ENCODE results near the gene CCRL2. TPM values are rescaled to one million over a fixed set of nuclear protein-coding genes. Genes with fewer than 3 reads are reported as not detected.
A peak's percentile ranks its signal among the peaks of the same experiment; 100 is the strongest.

The CCRL2 gene
- total RNA-seq, 1 donor from 2014 or later = 1.9 TPM

GRCh38 chr3:46371519-46372340, 35.3 kb upstream of the CCRL2 start:
- Mint-ChIP-seq H3K9me3 (no peaks in the 10 kb centered on the region), H3K27me3 (peaks cover 2% of the 10 kb centered on the region), H3K4me3 (no peak overlapping the region), H3K27ac (no peak overlapping the region), H3K4me1 (peaks cover 37% of the 10 kb centered on the region), H3K36me3 (ENCODE audit: low read depth) (no peaks in the 10 kb centered on the region)
- intact Hi-C loops (cut with micrococcal nuclease) = loop anchor here (1.0 to 10.0 kb wide), 3 partner anchors 12 to 607 kb away; no protein-coding TSS in a partner anchor
- TF ChIP-seq CTCF (IDR thresholded peaks at IDR 0.05) = no peak
- DNase-seq = no peak
- ChIA-PET CTCF (interaction anchor here (1.0 to 6.5 kb wide), 17 partner anchors 12 to 433 kb away, joined by 3 to 129 read pairs (median 5); partner anchors contain the start of genes CCR1 and CXCR6), POLR2A (interaction anchor here (0.5 to 0.8 kb wide), 2 partner anchors 274 to 453 kb away, joined by 3 read pairs; no protein-coding TSS in a partner anchor)
- no peak for ATAC-seq (ENCODE audit: low read depth)

GRCh38 chr3:46372492-46373359, 34.3 kb upstream of the CCRL2 start:
- ATAC-seq (ENCODE audit: low read depth) (no peak), DNase-seq (no peak)
- ChIA-PET CTCF (interaction anchor here (0.7 to 6.5 kb wide), 11 partner anchors 13 to 434 kb away, joined by 3 to 129 read pairs (median 4); partner anchors contain the start of gene CXCR6), POLR2A (no interaction called here)
- peaks cover 2% of the 10 kb centered on the region for H3K27me3 Mint-ChIP-seq
- peaks cover 39% of the 10 kb centered on the region for H3K4me1 Mint-ChIP-seq
- H3K36me3 Mint-ChIP-seq (ENCODE audit: low read depth) = no peaks in the 10 kb centered on the region
- no peak for TF ChIP-seq CTCF (IDR thresholded peaks at IDR 0.05)
- H3K9me3 Mint-ChIP-seq = no peaks in the 10 kb centered on the region
- peak overlapping the region; percentile 7 for H3K27ac Mint-ChIP-seq
- intact Hi-C loops (cut with micrococcal nuclease) = loop anchor here (1.0 to 10.0 kb wide), 3 partner anchors 11 to 608 kb away; no protein-coding TSS in a partner anchor
- no peak overlapping the region for H3K4me3 Mint-ChIP-seq

- Mint-ChIP-seq H3K9me3 (no peaks in the 10 kb centered on the region), H3K27ac (no peak overlapping the region), H3K4me1 (peaks cover 31% of the 10 kb centered on the region), H3K27me3 (peaks cover 2% of the 10 kb centered on the region), H3K36me3 (ENCODE audit: low read depth) (no peaks in the 10 kb centered on the region), H3K4me3 (no peak overlapping the region)
- DNase-seq (no peak), ATAC-seq (ENCODE audit: low read depth) (no peak)
- intact Hi-C loops (cut with micrococcal nuclease) = loop anchor here (5.0 to 10.0 kb wide), 2 partner anchors 610 to 1337 kb away; no protein-coding TSS in a partner anchor
- POLR2A ChIA-PET = interaction anchor here (1.3 kb wide), 1 partner anchor 9 kb away, joined by 3 read pairs; no protein-coding TSS in a partner anchor
- no peak for TF ChIP-seq CTCF (IDR thresholded peaks at IDR 0.05)
- CTCF ChIA-PET = interaction anchor here (0.7 to 1.3 kb wide), 5 partner anchors 9 to 436 kb away, joined by 3 to 5 read pairs (median 3); no protein-coding TSS in a partner anchor
Observed at GRCh38 chr3:46374755-46375154, 32.3 kb upstream of the CCRL2 start.

- DNase-seq (no peak), ATAC-seq (ENCODE audit: low read depth) (no peak)
- peaks cover 32% of the 10 kb centered on the region for H3K4me1 Mint-ChIP-seq
- TF ChIP-seq CTCF (IDR thresholded peaks at IDR 0.05) = no peak
- peaks cover 2% of the 10 kb centered on the region for H3K27me3 Mint-ChIP-seq
- POLR2A ChIA-PET = interaction anchor here (1.3 kb wide), 1 partner anchor 8 kb away, joined by 3 read pairs; no protein-coding TSS in a partner anchor
- intact Hi-C loops (cut with micrococcal nuclease) = loop anchor here (5.0 to 10.0 kb wide), 2 partner anchors 610 to 1338 kb away; no protein-coding TSS in a partner anchor
- H3K4me3 Mint-ChIP-seq = no peak overlapping the region
- no peaks in the 10 kb centered on the region for H3K36me3 Mint-ChIP-seq (ENCODE audit: low read depth)
- H3K9me3 Mint-ChIP-seq = no peaks in the 10 kb centered on the region
- CTCF ChIA-PET = interaction anchor here (0.7 to 1.3 kb wide), 4 partner anchors 8 to 296 kb away, joined by 3 to 5 read pairs (median 4); no protein-coding TSS in a partner anchor
- no peak overlapping the region for H3K27ac Mint-ChIP-seq
Observed at GRCh38 chr3:46375218-46375617, 31.8 kb upstream of the CCRL2 start.
